HG02938 (cell line): Measurements from ENCODE around the gene CCDC97.
"Not testable (repeated sequence)": the region's sequence is repeated elsewhere in the genome, so short reads cannot be mapped to it uniquely, and the experiment has no call there.

Experiments
- ATAC-seq: cut with Tn5 transposase; IDR thresholded peaks from one replicate; pipeline ENCODE4 v1.9.1; 2021; ENCODE audit warnings: mild to moderate bottlenecking, moderate library complexity; ENCODE audit not compliant: unreplicated experiment

Gene CCDC97

DNA sequence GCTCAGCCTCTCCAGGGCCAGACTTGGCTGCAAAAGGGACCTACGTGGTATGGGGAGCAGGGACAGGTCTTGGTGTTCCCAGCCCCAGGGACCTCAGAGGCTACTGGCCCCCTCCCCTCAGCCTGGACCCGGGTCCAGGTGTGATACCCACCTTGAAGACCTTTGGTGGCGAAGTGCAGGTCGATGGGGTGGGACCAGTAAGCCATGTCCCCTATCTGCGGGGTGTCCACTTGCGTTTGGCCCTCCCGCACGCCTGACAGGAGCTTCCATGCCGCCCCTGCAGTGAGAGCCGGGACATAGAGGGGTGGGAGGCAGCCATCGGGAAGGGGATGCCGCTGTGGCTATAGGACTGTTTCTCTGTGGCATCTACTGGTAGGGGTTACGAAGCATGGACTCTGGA lies 47.8 kb downstream of the CCDC97 start:
- no peak for ATAC-seq

DNA sequence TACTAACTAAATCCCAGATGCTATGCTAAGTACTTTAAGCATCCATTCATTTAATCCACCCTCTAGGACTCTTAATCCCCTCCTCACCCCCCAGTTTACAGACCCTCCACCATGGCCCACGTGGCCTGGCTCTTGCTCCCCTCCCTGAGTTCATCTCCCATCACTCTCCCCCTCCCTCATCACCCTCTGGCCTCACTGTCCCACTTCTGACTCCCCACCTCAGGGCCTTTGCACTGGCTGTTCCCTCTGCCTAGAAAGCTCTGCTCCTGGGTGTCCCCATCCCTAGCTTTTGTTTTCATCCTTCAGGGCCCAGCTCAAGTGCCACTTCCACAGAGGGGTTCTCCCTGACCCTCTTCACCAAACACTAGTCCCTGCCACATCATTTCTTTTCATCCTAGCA lies 49.8 kb downstream of the CCDC97 start:
- no peak for ATAC-seq

DNA sequence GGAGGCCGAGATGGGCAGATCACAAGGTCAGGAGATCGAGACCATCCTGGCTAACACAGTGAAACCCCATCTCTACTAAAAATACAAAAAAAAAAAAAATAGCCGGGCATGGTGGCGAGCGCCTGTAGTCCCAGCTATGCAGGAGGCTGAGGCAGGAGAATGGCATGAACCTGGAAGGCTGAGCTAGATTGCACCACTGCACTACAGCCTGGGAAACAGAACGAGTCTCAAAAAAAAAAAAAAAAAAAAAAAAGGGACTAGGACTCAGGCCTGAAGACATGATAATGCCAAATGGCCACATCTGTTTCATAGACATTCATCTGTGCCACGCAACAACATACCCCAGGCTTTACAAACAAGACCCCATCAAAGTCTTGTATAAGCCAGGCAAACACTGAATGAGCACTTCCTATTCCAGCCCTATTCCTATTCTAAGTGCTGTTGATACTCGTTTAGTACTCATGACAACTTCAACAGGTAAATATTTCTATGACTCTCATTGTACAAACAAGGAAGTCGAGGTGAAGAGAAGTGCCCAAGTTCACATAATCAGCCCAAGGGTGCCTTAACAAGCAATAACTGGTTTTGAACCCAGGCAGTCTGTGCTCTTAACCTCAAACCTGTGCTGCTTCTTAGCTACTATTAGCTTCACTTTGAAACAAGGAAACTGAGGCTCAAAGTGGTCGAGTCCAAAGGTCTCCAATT lies 52.3 kb downstream of the CCDC97 start:
- ATAC-seq, result no peak

DNA sequence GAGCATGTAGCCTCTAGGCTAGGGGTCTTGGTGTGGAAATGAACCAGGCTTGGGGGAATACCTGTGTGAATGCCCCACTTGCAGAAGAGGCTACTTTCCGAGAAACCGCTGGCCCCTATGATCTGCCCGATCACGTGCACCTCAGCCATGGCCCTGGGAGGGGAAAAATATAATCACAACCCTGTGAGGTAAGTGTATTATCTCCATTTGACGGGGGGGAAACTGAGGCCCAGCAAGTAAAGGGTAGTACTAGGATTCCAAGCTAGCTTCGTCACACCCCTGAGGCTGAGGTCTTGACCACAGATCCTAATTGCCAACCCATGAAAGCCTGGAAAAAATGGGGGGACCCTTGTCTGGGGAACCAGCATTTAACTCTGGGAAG lies 53.4 kb downstream of the CCDC97 start:
- no peak for ATAC-seq

DNA sequence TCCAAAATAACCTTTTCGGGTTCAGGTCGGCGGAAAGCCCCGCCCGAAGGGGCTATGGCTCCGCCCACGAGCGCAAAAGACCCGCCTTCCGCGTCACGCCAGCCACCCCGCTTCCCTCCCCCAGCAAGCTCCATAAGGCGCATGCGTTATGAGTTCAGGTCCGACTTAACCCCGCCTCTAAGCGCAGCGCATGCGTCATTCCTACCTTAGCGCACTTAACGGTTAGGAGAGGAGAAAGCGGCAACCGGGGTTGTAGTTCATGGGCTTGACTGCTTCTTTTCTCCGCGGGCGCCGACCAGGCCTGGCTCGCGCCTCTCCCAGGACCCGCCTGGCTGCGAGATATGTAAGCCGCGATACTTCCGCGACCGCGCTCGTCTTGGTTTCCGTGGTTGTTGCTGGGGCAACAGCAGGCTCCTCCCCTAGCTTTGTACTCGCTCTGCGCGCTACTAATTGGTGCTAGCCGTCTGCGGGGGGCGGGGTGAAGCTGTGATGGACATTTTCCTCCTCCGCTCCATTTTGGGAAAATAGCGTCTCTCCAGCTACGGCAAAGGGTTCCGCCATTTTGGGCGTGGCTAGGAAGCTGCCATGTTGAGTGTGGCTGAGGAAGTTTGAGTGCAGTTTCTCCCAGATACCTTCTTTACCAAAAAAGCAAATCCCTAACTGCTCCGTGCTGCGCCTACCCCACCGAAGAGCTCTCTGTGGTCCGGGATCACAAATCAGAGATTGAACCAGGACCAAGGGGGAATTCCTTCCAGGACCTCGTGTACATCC lies 54.0 kb downstream of the CCDC97 start, which contains the start of gene B9D2:
Gene B9D2 (minus strand): TSS at position 397 of the 771 bp plus-strand sequence. CDS start 630 bp downstream, outside the sequence.
- peak; percentile 77 for ATAC-seq

DNA sequence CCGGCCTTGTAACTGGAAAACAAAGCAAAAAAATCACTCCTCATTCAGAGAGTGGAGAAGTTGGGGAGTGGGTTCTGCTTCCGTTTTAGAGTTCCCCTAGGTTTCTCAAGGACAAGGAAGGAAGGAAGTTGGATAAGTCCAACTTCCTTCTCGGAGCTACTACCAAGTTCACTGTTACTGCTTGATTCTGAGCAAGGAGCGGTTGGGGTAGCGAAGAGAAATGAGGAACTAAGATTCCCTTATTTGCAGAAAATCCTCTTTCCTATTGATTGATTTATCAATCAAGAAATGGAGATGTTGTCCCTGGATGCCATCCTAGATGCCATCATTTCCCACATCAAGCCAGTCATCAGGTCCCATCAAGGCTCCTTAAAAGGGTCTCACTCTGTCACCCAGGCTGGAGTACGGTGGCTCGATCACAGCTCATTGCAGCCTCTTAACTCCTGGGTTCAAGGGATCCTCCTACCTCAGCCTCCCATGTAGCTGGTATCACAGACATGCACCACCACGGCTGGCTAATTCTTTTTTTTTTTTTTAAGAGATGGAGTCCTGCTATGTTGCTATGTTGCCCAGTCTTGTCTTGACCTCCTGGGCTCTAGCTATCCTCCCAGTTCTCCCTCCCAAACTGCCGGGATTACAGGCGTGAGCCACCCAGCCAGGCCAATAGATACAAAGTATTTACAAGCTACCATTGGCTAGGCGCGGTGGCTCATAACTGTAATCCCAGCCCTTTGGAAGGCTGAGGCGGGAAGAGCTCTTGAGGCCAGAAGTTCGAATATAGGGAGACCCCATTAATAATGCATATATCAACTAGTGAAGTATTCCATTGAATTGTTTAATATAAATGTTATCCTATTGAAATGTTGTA lies 54.8 kb downstream of the CCDC97 start:
- ATAC-seq, result no peak

DNA sequence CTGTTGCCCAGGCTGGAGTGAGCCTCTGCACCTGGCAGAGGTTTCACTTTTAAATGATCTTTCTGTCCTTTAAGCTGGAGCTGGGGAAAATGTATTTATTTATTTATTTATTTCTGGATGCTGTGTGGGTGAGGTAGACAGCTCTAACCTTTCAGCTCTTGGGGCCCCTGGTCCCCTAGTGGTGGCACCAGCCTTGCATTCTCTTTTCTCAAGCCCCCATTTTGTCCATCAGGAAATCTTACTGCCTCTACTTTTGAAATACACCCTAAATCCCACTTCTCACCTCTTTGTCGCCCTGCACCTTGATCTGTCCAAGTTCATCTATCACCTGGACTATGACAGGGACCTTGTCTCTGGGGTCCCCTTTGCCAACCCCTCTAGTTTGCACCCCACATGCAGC lies 56.1 kb downstream of the CCDC97 start:
- ATAC-seq, result no peak

DNA sequence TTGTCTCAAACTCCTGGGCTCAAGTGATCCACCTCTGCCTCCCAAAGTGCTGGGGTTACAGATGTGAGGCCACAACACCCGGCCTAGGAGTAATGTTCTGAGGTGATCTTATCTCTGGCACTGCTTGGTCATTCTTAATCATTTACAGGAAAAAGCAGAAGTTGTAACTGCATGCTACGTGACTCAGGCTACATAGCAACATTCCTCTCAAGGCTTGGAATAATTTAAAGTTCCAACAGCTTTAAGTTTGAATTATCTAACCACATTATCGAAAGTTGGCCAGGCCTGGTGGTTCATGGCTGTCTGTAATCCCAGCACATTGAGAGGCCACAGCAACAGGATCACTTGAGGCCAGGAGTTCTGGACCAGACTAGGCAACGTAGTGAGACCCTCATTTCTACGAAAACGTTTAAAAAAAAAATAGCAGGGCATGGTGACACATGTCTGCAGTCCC lies 57.9 kb downstream of the CCDC97 start:
- no peak for ATAC-seq

DNA sequence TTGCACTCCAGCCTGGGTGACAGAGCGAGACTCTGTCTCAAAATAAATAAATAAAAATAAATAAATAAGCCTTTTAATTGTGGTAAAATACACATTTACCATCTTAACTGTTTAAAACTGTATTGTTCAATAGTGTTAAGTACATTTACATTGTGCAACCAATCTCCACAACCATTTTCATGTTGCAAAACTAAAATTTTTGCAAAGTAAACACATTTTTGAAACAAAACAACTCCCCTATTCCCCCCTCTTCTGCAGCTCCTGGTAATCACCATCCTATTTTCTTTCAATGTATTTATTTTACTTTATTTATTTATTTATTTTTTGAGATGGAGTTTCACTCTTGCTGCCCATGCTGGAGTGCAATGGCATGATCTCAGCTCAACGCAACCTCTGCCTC lies 59.8 kb downstream of the CCDC97 start:
- no peak for ATAC-seq

DNA sequence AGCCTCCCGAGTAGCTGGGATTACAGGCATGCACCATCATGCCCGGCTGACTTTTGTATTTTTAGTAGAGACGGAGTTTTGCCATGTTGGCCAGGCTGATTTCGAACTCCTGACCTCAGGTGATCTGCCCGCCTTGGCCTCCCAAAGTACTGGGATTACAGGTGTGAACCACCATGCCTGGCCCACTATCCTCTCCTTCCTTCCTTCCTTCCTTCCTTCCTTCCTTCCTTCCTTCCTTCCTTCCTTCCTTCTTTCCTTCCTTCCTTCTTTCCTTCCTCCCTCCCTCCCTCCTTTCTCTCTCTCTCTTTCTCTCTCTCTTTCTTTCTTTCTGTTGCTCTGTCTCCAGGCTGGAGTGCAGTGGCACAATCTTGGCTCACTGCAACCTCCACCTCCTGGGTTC lies 61.1 kb downstream of the CCDC97 start:
- ATAC-seq, result not testable (repeated sequence)

DNA sequence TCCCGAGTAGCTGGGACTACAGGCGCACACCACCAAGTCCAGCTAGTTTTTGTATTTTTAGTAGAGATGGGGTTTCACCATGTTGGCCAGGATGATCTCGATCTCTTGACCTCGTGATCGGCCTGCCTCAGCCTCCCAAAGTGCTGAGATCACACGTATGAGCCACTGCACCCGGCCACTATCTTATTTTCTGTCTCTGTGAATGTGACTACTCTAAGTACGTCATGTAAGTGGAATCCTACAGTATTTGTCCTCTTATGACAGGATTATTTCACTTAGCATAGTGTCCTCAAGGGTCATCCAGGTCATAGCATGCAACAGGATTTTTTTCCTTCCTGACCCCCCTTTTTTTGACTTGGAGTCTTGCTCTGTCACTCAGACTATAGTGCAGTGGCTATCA lies 61.6 kb downstream of the CCDC97 start:
- ATAC-seq, result no peak

DNA sequence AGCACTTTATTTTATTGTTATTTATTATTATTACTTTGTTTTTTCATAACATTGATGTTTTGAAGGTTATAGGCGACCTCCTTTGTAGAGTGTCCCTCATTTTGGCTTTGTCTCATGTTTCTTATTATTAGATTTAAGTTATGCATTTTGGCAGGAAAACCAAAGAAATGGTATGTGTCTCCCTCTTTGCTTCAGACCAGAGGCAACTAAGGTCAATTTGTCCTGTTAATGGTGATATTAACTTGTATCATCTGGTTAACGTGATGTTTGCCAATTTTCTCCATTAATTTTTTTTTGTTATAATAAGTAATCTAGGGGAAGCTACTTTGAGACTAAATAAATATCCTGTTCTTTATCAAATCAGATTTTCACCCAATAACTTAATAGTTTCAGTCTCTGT lies 62.5 kb downstream of the CCDC97 start:
- no peak for ATAC-seq

DNA sequence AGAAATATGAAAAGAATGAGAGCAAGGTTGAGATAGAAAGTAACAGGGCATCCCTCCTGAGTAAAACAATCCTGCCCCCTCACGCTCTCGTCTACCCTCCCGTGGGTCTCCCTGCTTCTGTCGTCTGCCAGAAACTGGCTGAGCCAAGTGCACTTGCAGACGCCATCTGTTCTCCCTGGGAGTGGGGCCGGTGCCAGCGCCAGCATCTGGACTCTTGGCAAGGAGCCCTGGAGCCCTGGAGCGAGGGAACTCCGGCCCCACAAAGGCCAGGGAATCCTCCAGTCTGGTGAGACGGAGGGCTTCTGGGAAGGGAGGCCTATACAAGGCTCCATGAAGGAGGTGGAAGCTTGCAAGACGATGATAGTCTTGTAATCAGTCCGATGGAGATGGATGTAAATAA lies 64.0 kb downstream of the CCDC97 start:
- ATAC-seq, result no peak
